ENCODE data around the gene MEGF11. TPM values are rescaled to one million over a fixed set of nuclear protein-coding genes. Genes with fewer than 3 reads are reported as not detected.

The MEGF11 gene
- total RNA-seq, 2 experiments from 2014 or later = 3.3 to 6.8 TPM

DNA sequence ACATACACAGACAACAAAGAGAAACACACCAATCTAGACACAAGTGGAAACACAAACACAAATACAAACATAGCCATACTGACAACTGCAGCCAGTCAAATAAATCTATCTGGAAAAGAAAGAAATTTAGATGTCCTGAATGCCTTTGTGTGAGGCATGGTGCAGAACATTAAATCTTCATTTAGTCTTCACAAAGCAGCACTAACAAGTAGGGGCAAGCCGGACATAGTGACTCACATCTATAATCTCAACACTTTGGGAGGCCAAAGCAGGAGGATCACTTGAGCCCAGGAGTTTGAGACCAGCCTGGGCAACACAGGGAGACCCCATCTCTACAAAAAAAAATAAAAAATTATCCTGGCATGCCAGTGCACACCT lies 11.7 kb downstream of the MEGF11 start:
- BruUV-seq (replicated peaks) = no TSS peak
- H3K9me3 ChIP-seq (ENCODE audit: low read length) = no peaks in the 10 kb centered on the region
- no peaks in the 10 kb centered on the region for H3K36me3 ChIP-seq (ENCODE audit: insufficient read depth, low read length)
- POLR2A ChIA-PET = no interaction called here
- H3K79me2 ChIP-seq (ENCODE audit: insufficient read depth, low read depth, low read length) = no peaks in the 10 kb centered on the region
- intact Hi-C loops (cut with micrococcal nuclease; ENCODE audit: unreplicated experiment) = no loop called here
- no peaks in the 10 kb centered on the region for H4K20me1 ChIP-seq (ENCODE audit: insufficient read depth, low read length)
- no peak overlapping the region for H3K27ac ChIP-seq (ENCODE audit: low read depth, low read length, poor library complexity, severe bottlenecking)
- no peak overlapping the region for H3K4me2 ChIP-seq (ENCODE audit: low read length)
- TF ChIP-seq, protein P1, sequence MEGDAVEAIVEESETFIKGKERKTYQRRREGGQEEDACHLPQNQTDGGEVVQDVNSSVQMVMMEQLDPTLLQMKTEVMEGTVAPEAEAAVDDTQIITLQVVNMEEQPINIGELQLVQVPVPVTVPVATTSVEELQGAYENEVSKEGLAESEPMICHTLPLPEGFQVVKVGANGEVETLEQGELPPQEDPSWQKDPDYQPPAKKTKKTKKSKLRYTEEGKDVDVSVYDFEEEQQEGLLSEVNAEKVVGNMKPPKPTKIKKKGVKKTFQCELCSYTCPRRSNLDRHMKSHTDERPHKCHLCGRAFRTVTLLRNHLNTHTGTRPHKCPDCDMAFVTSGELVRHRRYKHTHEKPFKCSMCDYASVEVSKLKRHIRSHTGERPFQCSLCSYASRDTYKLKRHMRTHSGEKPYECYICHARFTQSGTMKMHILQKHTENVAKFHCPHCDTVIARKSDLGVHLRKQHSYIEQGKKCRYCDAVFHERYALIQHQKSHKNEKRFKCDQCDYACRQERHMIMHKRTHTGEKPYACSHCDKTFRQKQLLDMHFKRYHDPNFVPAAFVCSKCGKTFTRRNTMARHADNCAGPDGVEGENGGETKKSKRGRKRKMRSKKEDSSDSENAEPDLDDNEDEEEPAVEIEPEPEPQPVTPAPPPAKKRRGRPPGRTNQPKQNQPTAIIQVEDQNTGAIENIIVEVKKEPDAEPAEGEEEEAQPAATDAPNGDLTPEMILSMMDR (conservative IDR thresholded peaks at IDR 0.05; ENCODE audit: low read length) = no peak
- no peak for TF ChIP-seq EZH2phosphoT487 (IDR thresholded peaks at IDR 0.05; ENCODE audit: borderline replicate concordance, low read depth, low read length)
- no peak overlapping the region for H3K4me3 ChIP-seq (ENCODE audit: low read depth, low read length, poor library complexity, severe bottlenecking)
- peaks cover 7% of the 10 kb centered on the region for H3K4me1 ChIP-seq (ENCODE audit: insufficient read depth, low read length, poor library complexity, severe bottlenecking)
- CTCF ChIA-PET (ENCODE audit: unreplicated experiment) = no interaction called here
- no peak for DNase-seq (ENCODE audit: low spot score)
- H2AFZ ChIP-seq (ENCODE audit: low read length) = no peak overlapping the region
- no peaks in the 10 kb centered on the region for H3K9me2 ChIP-seq (ENCODE audit: insufficient read depth, low read length)

DNA sequence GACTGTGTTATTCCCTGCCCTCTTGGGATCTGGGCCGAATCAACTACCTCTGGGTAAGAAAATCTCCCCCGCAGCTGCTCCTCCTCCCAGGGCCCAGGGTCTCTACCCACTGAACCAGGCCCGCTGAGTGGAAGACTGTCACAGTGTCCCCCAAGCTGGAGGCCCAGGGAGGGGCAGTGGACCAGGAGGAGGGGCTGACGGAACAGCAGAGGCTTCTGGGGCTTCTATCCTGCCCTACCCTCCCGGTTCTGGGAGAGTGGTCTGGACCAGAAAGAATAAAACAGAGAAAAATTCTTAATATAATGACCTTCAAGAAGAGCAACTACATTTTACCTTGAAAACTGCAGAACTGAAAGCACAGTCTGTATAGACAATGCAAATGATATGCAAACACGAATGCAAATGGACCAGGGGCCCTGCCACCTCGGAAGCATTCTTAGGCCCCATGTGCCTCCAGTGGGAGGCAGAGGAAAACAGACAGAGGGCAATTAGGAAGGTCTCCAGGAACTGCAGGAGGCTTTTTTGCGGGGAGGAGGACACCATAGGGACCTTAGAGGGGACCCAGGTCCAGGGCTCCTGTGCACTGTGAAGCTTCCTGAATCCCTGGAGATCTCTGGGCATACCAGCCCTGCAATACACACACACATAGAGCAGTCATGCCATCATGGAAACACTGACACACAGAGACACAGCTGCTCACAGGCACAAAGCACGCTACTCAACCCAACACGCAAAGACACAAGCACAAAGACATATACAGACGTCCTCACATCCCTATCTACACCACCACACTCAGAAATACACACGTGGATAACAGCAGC lies 12.3 kb downstream of the MEGF11 start:
- ChIA-PET CTCF (ENCODE audit: unreplicated experiment) (no interaction called here), POLR2A (no interaction called here)
- H3K9me2 ChIP-seq (ENCODE audit: insufficient read depth, low read length) = no peaks in the 10 kb centered on the region
- H2AFZ ChIP-seq (ENCODE audit: low read length) = no peak overlapping the region
- H3K79me2 ChIP-seq (ENCODE audit: insufficient read depth, low read depth, low read length) = no peaks in the 10 kb centered on the region
- no peaks in the 10 kb centered on the region for H4K20me1 ChIP-seq (ENCODE audit: insufficient read depth, low read length)
- no peaks in the 10 kb centered on the region for H3K36me3 ChIP-seq (ENCODE audit: insufficient read depth, low read length)
- H3K27ac ChIP-seq (ENCODE audit: low read depth, low read length, poor library complexity, severe bottlenecking) = no peak overlapping the region
- 0 out of 2 replicates have a peak overlapping the region, but pooled peaks have one; percentile 13 for H3K4me2 ChIP-seq (ENCODE audit: low read length)
- H3K4me3 ChIP-seq (ENCODE audit: low read depth, low read length, poor library complexity, severe bottlenecking) = no peak overlapping the region
- TF ChIP-seq, protein P1 (conservative IDR thresholded peaks at IDR 0.05; ENCODE audit: low read length) = no peak
- no peak for TF ChIP-seq EZH2phosphoT487 (IDR thresholded peaks at IDR 0.05; ENCODE audit: borderline replicate concordance, low read depth, low read length)
- peaks cover 7% of the 10 kb centered on the region for H3K4me1 ChIP-seq (ENCODE audit: insufficient read depth, low read length, poor library complexity, severe bottlenecking)
- H3K9me3 ChIP-seq (ENCODE audit: low read length) = no peaks in the 10 kb centered on the region
- no TSS peak for BruUV-seq (replicated peaks)
- intact Hi-C loops (cut with micrococcal nuclease; ENCODE audit: unreplicated experiment) = no loop called here
- no peak for DNase-seq (ENCODE audit: low spot score)

DNA sequence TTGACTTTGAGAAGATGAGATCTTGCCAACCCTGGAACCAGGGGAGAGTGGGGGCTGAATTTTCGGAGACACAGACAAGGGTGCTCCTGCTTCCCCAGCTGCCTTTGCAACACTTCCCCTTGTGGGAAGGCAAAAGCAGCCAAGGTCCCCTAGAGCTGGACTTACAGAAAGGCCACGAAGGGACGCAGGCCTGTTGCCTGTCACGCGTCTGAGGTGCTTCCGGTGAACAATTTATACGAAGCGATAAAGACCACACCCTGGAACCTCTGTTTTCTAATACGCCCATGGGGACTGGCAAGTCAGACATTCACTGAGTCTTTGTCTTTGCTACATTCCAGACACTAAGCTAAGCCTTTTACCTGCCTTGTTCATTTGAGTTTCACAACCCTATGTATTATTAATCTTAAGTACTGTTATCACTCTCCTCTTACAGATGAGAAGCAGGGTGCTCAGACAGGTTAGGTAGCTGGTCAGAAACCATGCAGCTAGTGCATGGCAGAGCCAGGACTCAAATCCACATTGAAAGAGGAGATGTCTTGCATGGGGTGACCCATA lies 13.2 kb downstream of the MEGF11 start:
- intact Hi-C loops (cut with micrococcal nuclease; ENCODE audit: unreplicated experiment) = no loop called here
- no TSS peak for BruUV-seq (replicated peaks)
- no peak for DNase-seq (ENCODE audit: low spot score)
- no peaks in the 10 kb centered on the region for H3K79me2 ChIP-seq (ENCODE audit: insufficient read depth, low read depth, low read length)
- H3K36me3 ChIP-seq (ENCODE audit: insufficient read depth, low read length) = no peaks in the 10 kb centered on the region
- no peak overlapping the region for H3K4me3 ChIP-seq (ENCODE audit: low read depth, low read length, poor library complexity, severe bottlenecking)
- TF ChIP-seq, protein P1 (conservative IDR thresholded peaks at IDR 0.05; ENCODE audit: low read length) = no peak
- no peak for TF ChIP-seq EZH2phosphoT487 (IDR thresholded peaks at IDR 0.05; ENCODE audit: borderline replicate concordance, low read depth, low read length)
- H3K27ac ChIP-seq (ENCODE audit: low read depth, low read length, poor library complexity, severe bottlenecking) = no peak overlapping the region
- POLR2A ChIA-PET = interaction anchor here (0.6 kb wide), 1 partner anchor 935 kb away, joined by 4 read pairs; no protein-coding TSS in a partner anchor
- H2AFZ ChIP-seq (ENCODE audit: low read length) = no peak overlapping the region
- CTCF ChIA-PET (ENCODE audit: unreplicated experiment) = interaction anchor here (0.6 kb wide), 1 partner anchor 9 kb away, joined by 4 read pairs; no protein-coding TSS in a partner anchor
- H3K9me3 ChIP-seq (ENCODE audit: low read length) = no peaks in the 10 kb centered on the region
- no peak overlapping the region for H3K4me2 ChIP-seq (ENCODE audit: low read length)
- no peaks in the 10 kb centered on the region for H3K9me2 ChIP-seq (ENCODE audit: insufficient read depth, low read length)
- H3K4me1 ChIP-seq (ENCODE audit: insufficient read depth, low read length, poor library complexity, severe bottlenecking) = peaks cover 7% of the 10 kb centered on the region
- no peaks in the 10 kb centered on the region for H4K20me1 ChIP-seq (ENCODE audit: insufficient read depth, low read length)
